Stimulated activated CD4-positive, alpha-beta T cell treated with anti-CD3 and anti-CD28 coated beads, Interleukin-15, amount 100 ng/mL, for 24 hours (primary cell): ENCODE results near the gene SECISBP2.

ENCODE experiments used
- DNase-seq: peaks from one replicate; pipeline ENCODE4 v3.0.0-alpha.2; 2020

SECISBP2 gene

GRCh38 chr9:89383030-89383720 lies 64.9 kb downstream of the SECISBP2 start:
- no peak for DNase-seq

GRCh38 chr9:89383721-89384300 lies 65.5 kb downstream of the SECISBP2 start:
- DNase-seq, result no peak

- no peak for DNase-seq
Measured at GRCh38 chr9:89384783-89385182, 66.5 kb downstream of the SECISBP2 start.

- no peak for DNase-seq
Measured at GRCh38 chr9:89386206-89386605, 67.9 kb downstream of the SECISBP2 start.

GRCh38 chr9:89386797-89387196 lies 68.5 kb downstream of the SECISBP2 start:
- no peak for DNase-seq

GRCh38 chr9:89387197-89387849 lies 69.0 kb downstream of the SECISBP2 start:
- no peak for DNase-seq

- no peak for DNase-seq
Measured at GRCh38 chr9:89388084-89388867, 70.0 kb downstream of the SECISBP2 start.

GRCh38 chr9:89388868-89389177 lies 70.5 kb downstream of the SECISBP2 start:
- DNase-seq, result no peak

- DNase-seq, result no peak
Measured at GRCh38 chr9:89390068-89390555, 71.8 kb downstream of the SECISBP2 start.

- DNase-seq, result no peak
Measured at GRCh38 chr9:89390578-89391116, 72.3 kb downstream of the SECISBP2 start.

GRCh38 chr9:89391585-89391984 lies 73.3 kb downstream of the SECISBP2 start:
- DNase-seq, result no peak

GRCh38 chr9:89394412-89394811 lies 76.1 kb downstream of the SECISBP2 start:
- DNase-seq, result no peak

GRCh38 chr9:89395931-89396710 lies 77.8 kb downstream of the SECISBP2 start:
- DNase-seq, result no peak

GRCh38 chr9:89397471-89397870 lies 79.2 kb downstream of the SECISBP2 start:
- DNase-seq, result no peak

- no peak for DNase-seq
Measured at GRCh38 chr9:89398621-89399020, 80.3 kb downstream of the SECISBP2 start.

GRCh38 chr9:89400403-89401116 lies 82.3 kb downstream of the SECISBP2 start:
- DNase-seq, result no peak

- no peak for DNase-seq
Measured at GRCh38 chr9:89402695-89403427, 84.6 kb downstream of the SECISBP2 start.

- DNase-seq, result no peak
Measured at GRCh38 chr9:89404074-89404473, 85.8 kb downstream of the SECISBP2 start.

- no peak for DNase-seq
Measured at GRCh38 chr9:89405826-89406225, 87.5 kb downstream of the SECISBP2 start.

GRCh38 chr9:89407070-89407469 lies 88.8 kb downstream of the SECISBP2 start:
- no peak for DNase-seq

- peak; percentile 76 for DNase-seq
Measured at GRCh38 chr9:89408628-89409101, 90.4 kb downstream of the SECISBP2 start.
